Measurements from ENCODE around the gene VPS33A.
A peak's percentile ranks its signal among the peaks of the same experiment; 100 is the strongest.
"Not testable (repeated sequence)": the region's sequence is repeated elsewhere in the genome, so short reads cannot be mapped to it uniquely, and the experiment has no call there.

The VPS33A gene

GRCh38 chr12:122266230-122266901, at the start of gene VPS33A:
TSS of gene VPS33A (minus strand) at chr12:122266494. CDS start at chr12:122266408, 86 bp downstream.
- DNase-seq = peak; percentile 99

GRCh38 chr12:122312926-122313325, 46.6 kb upstream of the VPS33A start:
- no peak for DNase-seq

- no peak for DNase-seq
Measured at GRCh38 chr12:122311696-122312095, 45.4 kb upstream of the VPS33A start.

GRCh38 chr12:122310626-122311333, 44.5 kb upstream of the VPS33A start:
- no peak for DNase-seq

GRCh38 chr12:122309564-122310121, 43.3 kb upstream of the VPS33A start:
- DNase-seq = no peak

- no peak for DNase-seq
Measured at GRCh38 chr12:122308811-122309210, 42.5 kb upstream of the VPS33A start.

GRCh38 chr12:122306407-122306806, 40.1 kb upstream of the VPS33A start:
- no peak for DNase-seq

GRCh38 chr12:122304924-122305323, 38.6 kb upstream of the VPS33A start:
- DNase-seq = no peak

- no peak for DNase-seq
Measured at GRCh38 chr12:122303068-122303467, 36.8 kb upstream of the VPS33A start.

- DNase-seq = no peak
Measured at GRCh38 chr12:122298071-122298748, 31.9 kb upstream of the VPS33A start.

- no peak for DNase-seq
Measured at GRCh38 chr12:122297494-122297893, 31.2 kb upstream of the VPS33A start.

- no peak for DNase-seq
Measured at GRCh38 chr12:122295877-122296276, 29.6 kb upstream of the VPS33A start.

- no peak for DNase-seq
Measured at GRCh38 chr12:122293081-122293480, 26.8 kb upstream of the VPS33A start.

GRCh38 chr12:122291431-122291830, 25.1 kb upstream of the VPS33A start:
- DNase-seq = no peak

- DNase-seq = no peak
Measured at GRCh38 chr12:122283680-122284079, 17.4 kb upstream of the VPS33A start.

- DNase-seq = no peak
Measured at GRCh38 chr12:122282061-122282460, 15.8 kb upstream of the VPS33A start.

GRCh38 chr12:122276242-122276641, 9.9 kb upstream of the VPS33A start:
- no peak for DNase-seq

- DNase-seq = no peak
Measured at GRCh38 chr12:122275459-122275858, 9.2 kb upstream of the VPS33A start.

GRCh38 chr12:122265886-122266229, 436 bp downstream of the VPS33A start:
- DNase-seq = peak; percentile 74

- DNase-seq = peak; percentile 22
Measured at GRCh38 chr12:122265476-122265875, 818 bp downstream of the VPS33A start.

- DNase-seq = not testable (repeated sequence)
Measured at GRCh38 chr12:122260735-122261134, 5.6 kb downstream of the VPS33A start.

- not testable (repeated sequence) for DNase-seq
Measured at GRCh38 chr12:122258939-122259338, 7.4 kb downstream of the VPS33A start.

GRCh38 chr12:122258462-122258861, 7.8 kb downstream of the VPS33A start:
- not testable (repeated sequence) for DNase-seq

GRCh38 chr12:122250536-122250935, 15.8 kb downstream of the VPS33A start:
- no peak for DNase-seq
